Spleen (tissue), 7 donors: Measurements from ENCODE around the gene SUPV3L1.

Source experiments
- POLR2A ChIP-seq, 3 donors: fragments of 450-650 bp; IDR thresholded peaks; one replicate each; pipeline ENCODE4 v1.5.1; 2017; ENCODE audit warnings: antibody characterized with exemption in 3 of 3, mild to moderate bottlenecking in 1 of 3
- POLR2AphosphoS5 ChIP-seq, 3 donors: sonication (generic); formaldehyde crosslinking; IDR thresholded peaks; one replicate each; pipeline ENCODE4 v1.5.1; 2017; ENCODE audit warnings: antibody characterized with exemption in 3 of 3
- TF ChIP-seq, protein P1 (sequence below), 11 experiments: fragments of 200-600 bp in 7 of 11; fragments of 450-650 bp in 4 of 11; sonication (generic) in 4 of 11; IDR thresholded peaks in 8 of 11; conservative IDR thresholded peaks in 3 of 11; 1 replicate in 7 of 11; 2 replicates in 4 of 11; pipeline versions ENCODE4 v1.4.0 to v1.8.0; 2016 to 2021; ENCODE audit warnings: antibody characterized with exemption in 11 of 11, inconsistent platforms in 4 of 11, mild to moderate bottlenecking in 1 of 11
- donor health status: DM: no; HTN: no; CAD: no; lungs with moderate emphysema.
- donor health status: DM: no; HTN: no; CAD: no.
- donor health status: DM: no; HTN: no; CAD: no.

DNA sequence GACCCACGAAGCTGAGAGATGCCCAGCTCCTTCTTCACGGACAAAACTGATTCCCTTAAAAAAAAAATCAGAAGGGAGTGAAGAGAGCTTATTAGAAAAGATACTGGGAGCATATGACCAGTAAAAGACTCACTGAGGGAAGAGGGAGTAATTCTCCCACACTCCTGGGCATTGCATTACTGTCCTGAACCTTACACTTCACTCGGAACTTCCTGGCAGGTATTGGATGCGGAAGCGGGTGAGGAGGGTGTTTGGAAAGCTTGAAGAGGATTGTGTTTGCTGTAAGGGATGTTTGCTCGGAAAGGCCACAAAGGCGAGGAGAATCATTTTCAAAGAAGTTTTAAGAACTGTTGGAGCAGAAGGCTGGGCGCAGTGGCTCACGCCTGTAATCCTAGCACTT, 40.5 kb downstream of the SUPV3L1 start:
- TF ChIP-seq, protein P1, sequence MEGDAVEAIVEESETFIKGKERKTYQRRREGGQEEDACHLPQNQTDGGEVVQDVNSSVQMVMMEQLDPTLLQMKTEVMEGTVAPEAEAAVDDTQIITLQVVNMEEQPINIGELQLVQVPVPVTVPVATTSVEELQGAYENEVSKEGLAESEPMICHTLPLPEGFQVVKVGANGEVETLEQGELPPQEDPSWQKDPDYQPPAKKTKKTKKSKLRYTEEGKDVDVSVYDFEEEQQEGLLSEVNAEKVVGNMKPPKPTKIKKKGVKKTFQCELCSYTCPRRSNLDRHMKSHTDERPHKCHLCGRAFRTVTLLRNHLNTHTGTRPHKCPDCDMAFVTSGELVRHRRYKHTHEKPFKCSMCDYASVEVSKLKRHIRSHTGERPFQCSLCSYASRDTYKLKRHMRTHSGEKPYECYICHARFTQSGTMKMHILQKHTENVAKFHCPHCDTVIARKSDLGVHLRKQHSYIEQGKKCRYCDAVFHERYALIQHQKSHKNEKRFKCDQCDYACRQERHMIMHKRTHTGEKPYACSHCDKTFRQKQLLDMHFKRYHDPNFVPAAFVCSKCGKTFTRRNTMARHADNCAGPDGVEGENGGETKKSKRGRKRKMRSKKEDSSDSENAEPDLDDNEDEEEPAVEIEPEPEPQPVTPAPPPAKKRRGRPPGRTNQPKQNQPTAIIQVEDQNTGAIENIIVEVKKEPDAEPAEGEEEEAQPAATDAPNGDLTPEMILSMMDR (IDR thresholded peaks at IDR 0.05 in 8 of 11, conservative IDR thresholded peaks at IDR 0.05 in 3 of 11) = no peak
- TF ChIP-seq POLR2AphosphoS5 (IDR thresholded peaks at IDR 0.05) (no peak), POLR2A (IDR thresholded peaks at IDR 0.05) (no peak)
